KMS-11 (cell line): ENCODE measurements around the gene TPM4.

ENCODE experiments used
- H2AFZ ChIP-seq: fragments of 200-600 bp; sonication (generic); 2 replicates; pipeline ENCODE4 v1.6.1; 2016; ENCODE audit warnings: antibody characterized with exemption, mixed run types, low read depth
- H3K27ac ChIP-seq: fragments of 200-600 bp; sonication (generic); 2 replicates; pipeline ENCODE4 v1.6.1; 2016; ENCODE audit warnings: mild to moderate bottlenecking, mixed run types
- H3K27me3 ChIP-seq: fragments of 200-600 bp; sonication (generic); 2 replicates; pipeline ENCODE4 v1.6.1; 2017; ENCODE audit warnings: mild to moderate bottlenecking, low read depth, mixed run types, moderate library complexity; ENCODE audit not compliant: insufficient read depth
- H3K36me3 ChIP-seq: fragments of 200-600 bp; sonication (generic); 2 replicates; pipeline ENCODE4 v1.6.1; 2017; ENCODE audit warnings: mild to moderate bottlenecking, mixed run types; ENCODE audit not compliant: insufficient read depth
- H3K4me1 ChIP-seq: fragments of 200-600 bp; sonication (generic); 2 replicates; pipeline ENCODE4 v1.6.1; 2016; ENCODE audit warnings: mild to moderate bottlenecking, low read depth, mixed run types; ENCODE audit not compliant: poor library complexity, severe bottlenecking
- H3K4me2 ChIP-seq: fragments of 200-600 bp; sonication (generic); 2 replicates; pipeline ENCODE4 v1.7.0; 2016; ENCODE audit warnings: mild to moderate bottlenecking, mixed run types
- H3K4me3 ChIP-seq: fragments of 200-600 bp; sonication (generic); IDR thresholded peaks from 2 replicates; pipeline ENCODE4 v1.6.1; 2017; ENCODE audit warnings: low read depth, low read length, mixed read lengths; ENCODE audit not compliant: insufficient read depth
- H3K79me2 ChIP-seq: fragments of 200-600 bp; sonication (generic); 2 replicates; pipeline ENCODE4 v1.6.1; 2016; ENCODE audit warnings: low read depth, mixed run types; ENCODE audit not compliant: insufficient read depth
- H3K9ac ChIP-seq: fragments of 200-600 bp; sonication (generic); 2 replicates; pipeline ENCODE4 v1.6.1; 2016; ENCODE audit warnings: mild to moderate bottlenecking, mixed run types
- H4K20me1 ChIP-seq: fragments of 200-600 bp; sonication (generic); 2 replicates; pipeline ENCODE4 v1.6.1; 2016; ENCODE audit warnings: mild to moderate bottlenecking, mixed run types; ENCODE audit not compliant: insufficient read depth
- TF ChIP-seq, protein P1 (sequence below): fragments of 200-600 bp; sonication (generic); conservative IDR thresholded peaks from 2 replicates; pipeline ENCODE4 v1.6.1; 2017; ENCODE audit warnings: low read depth, mild to moderate bottlenecking, antibody characterized with exemption, low read length, moderate library complexity, mixed read lengths

Gene TPM4

GRCh38 chr19:16036397-16036925, 39.8 kb upstream of the TPM4 start:
- H3K27ac ChIP-seq, result no peak overlapping the region
- no peaks in the 10 kb centered on the region for H3K79me2 ChIP-seq
- no peaks in the 10 kb centered on the region for H4K20me1 ChIP-seq
- H3K36me3 ChIP-seq, result no peaks in the 10 kb centered on the region
- peaks cover 3% of the 10 kb centered on the region for H3K4me1 ChIP-seq
- peaks cover 10% of the 10 kb centered on the region; the same call in 1 of the 2 replicates for H3K27me3 ChIP-seq
- H3K4me3 ChIP-seq, result no peak overlapping the region
- TF ChIP-seq, protein P1, sequence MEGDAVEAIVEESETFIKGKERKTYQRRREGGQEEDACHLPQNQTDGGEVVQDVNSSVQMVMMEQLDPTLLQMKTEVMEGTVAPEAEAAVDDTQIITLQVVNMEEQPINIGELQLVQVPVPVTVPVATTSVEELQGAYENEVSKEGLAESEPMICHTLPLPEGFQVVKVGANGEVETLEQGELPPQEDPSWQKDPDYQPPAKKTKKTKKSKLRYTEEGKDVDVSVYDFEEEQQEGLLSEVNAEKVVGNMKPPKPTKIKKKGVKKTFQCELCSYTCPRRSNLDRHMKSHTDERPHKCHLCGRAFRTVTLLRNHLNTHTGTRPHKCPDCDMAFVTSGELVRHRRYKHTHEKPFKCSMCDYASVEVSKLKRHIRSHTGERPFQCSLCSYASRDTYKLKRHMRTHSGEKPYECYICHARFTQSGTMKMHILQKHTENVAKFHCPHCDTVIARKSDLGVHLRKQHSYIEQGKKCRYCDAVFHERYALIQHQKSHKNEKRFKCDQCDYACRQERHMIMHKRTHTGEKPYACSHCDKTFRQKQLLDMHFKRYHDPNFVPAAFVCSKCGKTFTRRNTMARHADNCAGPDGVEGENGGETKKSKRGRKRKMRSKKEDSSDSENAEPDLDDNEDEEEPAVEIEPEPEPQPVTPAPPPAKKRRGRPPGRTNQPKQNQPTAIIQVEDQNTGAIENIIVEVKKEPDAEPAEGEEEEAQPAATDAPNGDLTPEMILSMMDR, result no peak
- H2AFZ ChIP-seq, result no peak overlapping the region
- H3K9ac ChIP-seq, result no peak overlapping the region
- no peak overlapping the region for H3K4me2 ChIP-seq

- Histone ChIP-seq H2AFZ (no peak overlapping the region), H3K36me3 (no peaks in the 10 kb centered on the region), H3K9ac (no peak overlapping the region), H3K4me1 (peaks cover 4% of the 10 kb centered on the region), H3K4me3 (no peak overlapping the region), H4K20me1 (no peaks in the 10 kb centered on the region), H3K27me3 (peaks cover 10% of the 10 kb centered on the region; the same call in 1 of the 2 replicates), H3K27ac (no peak overlapping the region), H3K4me2 (no peak overlapping the region), H3K79me2 (no peaks in the 10 kb centered on the region)
- TF ChIP-seq, protein P1, result no peak
Observed at GRCh38 chr19:16036941-16037340, 39.4 kb upstream of the TPM4 start.

- Histone ChIP-seq H3K4me2 (no peak overlapping the region), H4K20me1 (no peaks in the 10 kb centered on the region), H2AFZ (no peak overlapping the region), H3K9ac (no peak overlapping the region), H3K4me1 (peaks cover 4% of the 10 kb centered on the region), H3K27ac (no peak overlapping the region), H3K4me3 (no peak overlapping the region), H3K79me2 (no peaks in the 10 kb centered on the region), H3K27me3 (peaks cover 10% of the 10 kb centered on the region; the same call in 1 of the 2 replicates), H3K36me3 (no peaks in the 10 kb centered on the region)
- TF ChIP-seq, protein P1, result no peak
Observed at GRCh38 chr19:16037424-16038195, 38.7 kb upstream of the TPM4 start.

DNA sequence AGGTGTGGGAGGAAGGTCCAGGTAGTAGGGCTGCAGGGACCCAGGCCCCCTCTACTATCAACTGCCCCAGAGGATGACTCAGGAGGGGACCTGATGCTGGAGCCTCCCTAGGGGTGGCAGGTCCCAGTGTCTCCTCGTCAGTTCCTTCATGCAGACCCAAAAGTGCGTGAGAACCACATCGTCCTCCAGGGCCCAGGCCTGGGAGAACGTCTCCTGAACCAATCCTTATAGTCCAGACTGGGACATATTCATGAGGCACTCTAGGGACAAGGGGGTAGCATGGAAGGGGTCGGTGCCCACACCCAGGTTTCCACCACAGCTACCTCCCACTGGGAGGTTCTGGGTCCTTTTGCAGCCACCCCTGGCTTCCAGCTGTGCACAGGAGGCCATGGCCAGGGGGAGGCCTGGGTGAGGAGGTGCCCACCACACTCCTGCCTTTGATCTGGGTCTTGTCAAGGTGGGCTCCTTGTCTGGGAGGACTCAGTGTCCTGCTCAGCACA, 38.0 kb upstream of the TPM4 start:
- Histone ChIP-seq H3K27me3 (peaks cover 12% of the 10 kb centered on the region; the same call in 1 of the 2 replicates), H3K79me2 (no peaks in the 10 kb centered on the region), H3K4me3 (no peak overlapping the region), H3K4me1 (peaks cover 4% of the 10 kb centered on the region), H3K9ac (no peak overlapping the region), H4K20me1 (no peaks in the 10 kb centered on the region), H3K36me3 (no peaks in the 10 kb centered on the region), H3K27ac (no peak overlapping the region), H3K4me2 (no peak overlapping the region), H2AFZ (no peak overlapping the region)
- TF ChIP-seq, protein P1, result no peak
